GM18505 (cell line): ENCODE data around the gene SLC22A6.

Source experiments
- ATAC-seq: cut with Tn5 transposase; IDR thresholded peaks from one replicate; pipeline ENCODE4 v1.9.1; 2021; ENCODE audit not compliant: unreplicated experiment
- POLR2A ChIP-seq: IDR thresholded peaks from 4 replicates; pipeline ENCODE4 v1.6.1; 2011; ENCODE audit warnings: borderline replicate concordance; ENCODE audit not compliant: insufficient read depth, insufficient read length; ENCODE audit errors: extremely low read depth

The SLC22A6 gene, protein sequence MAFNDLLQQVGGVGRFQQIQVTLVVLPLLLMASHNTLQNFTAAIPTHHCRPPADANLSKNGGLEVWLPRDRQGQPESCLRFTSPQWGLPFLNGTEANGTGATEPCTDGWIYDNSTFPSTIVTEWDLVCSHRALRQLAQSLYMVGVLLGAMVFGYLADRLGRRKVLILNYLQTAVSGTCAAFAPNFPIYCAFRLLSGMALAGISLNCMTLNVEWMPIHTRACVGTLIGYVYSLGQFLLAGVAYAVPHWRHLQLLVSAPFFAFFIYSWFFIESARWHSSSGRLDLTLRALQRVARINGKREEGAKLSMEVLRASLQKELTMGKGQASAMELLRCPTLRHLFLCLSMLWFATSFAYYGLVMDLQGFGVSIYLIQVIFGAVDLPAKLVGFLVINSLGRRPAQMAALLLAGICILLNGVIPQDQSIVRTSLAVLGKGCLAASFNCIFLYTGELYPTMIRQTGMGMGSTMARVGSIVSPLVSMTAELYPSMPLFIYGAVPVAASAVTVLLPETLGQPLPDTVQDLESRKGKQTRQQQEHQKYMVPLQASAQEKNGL

DNA sequence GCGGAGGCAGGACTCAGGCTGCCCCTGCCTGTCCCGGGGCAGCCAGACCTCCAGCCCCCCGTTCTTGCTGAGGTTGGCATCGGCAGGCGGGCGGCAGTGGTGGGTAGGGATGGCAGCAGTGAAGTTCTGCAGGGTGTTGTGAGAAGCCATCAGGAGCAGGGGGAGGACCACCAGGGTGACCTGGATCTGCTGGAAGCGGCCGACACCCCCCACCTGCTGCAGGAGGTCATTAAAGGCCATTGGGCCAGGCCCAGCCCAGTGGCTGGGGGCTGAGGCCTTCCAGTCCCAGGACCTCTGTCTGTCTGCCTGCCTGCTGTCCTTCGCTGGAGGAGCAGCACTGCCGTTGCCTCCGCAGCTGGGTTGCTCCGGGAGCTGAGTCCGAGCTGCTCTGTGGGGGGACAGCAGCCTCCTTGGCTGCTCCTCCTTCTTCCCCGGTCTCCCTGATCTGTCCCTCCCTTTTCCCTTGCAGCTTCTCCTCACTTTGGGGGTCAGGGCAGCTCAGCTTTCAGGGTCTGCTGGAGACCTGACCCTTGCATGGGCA, at the start of gene SLC22A6:
Gene SLC22A6, minus strand, starts transcription at position 517 of the 541 bp plus-strand sequence. Its CDS starts 277 bp downstream, at position 240.
- no peak for TF ChIP-seq POLR2A
- no peak for ATAC-seq

DNA sequence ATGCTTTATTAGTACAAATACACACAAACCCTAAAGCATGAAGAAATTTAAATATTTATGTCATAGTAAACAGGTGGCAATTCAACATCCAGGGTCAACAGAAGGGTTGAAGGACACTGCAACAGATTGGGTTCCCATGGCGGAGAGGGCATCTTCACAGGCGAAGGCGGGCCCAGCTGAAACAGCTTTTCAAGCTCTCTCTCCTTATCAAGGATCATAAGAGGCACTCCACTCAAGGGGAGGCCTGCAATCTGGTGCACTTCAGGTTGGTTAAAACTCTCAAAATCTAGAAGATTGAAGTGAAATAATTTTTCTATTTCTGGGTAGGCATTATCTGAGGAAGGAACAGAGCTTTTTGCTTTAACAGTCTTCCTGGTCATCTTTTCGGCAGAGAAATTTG, 47.7 kb upstream of the SLC22A6 start:
- ATAC-seq: no peak
- TF ChIP-seq POLR2A: no peak

DNA sequence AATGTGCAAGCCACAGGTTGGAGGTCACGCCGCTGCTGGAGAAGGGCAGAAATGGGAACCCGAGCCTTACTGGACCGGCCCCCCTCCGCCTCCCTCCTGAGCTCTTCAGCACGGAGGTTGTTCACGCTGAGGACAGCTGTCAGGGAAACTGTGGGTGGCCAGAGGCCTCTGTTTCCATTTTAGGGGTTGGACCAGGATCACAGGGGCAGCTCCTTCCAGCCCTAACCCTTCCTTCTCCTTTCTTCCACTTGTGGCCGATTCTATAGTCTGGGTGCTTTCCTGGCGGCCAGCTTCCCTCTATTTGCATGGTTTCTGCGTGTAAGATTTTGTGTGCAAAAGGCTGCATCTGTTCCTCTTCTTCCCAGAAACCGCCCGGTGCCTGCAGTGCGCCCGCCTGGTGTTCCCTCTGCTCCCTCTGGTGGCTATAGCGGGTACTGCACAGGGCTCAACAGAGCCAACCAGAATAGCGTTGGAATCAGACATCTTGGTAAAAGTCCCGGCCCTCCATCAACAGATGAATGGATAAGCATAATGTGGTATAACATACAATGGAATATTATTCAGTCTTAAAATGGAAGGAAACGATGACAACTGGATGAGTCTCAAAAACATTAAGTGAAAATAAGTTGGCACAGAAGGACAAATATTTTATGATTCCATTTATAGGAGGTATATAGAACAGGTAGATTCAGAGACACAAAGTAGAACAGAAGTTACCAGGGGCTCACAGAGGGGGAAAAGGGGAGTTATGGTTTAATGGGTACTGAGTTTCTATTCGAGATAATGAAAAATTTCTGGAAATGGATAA, 39.3 kb upstream of the SLC22A6 start:
- TF ChIP-seq POLR2A: no peak
- ATAC-seq: no peak

DNA sequence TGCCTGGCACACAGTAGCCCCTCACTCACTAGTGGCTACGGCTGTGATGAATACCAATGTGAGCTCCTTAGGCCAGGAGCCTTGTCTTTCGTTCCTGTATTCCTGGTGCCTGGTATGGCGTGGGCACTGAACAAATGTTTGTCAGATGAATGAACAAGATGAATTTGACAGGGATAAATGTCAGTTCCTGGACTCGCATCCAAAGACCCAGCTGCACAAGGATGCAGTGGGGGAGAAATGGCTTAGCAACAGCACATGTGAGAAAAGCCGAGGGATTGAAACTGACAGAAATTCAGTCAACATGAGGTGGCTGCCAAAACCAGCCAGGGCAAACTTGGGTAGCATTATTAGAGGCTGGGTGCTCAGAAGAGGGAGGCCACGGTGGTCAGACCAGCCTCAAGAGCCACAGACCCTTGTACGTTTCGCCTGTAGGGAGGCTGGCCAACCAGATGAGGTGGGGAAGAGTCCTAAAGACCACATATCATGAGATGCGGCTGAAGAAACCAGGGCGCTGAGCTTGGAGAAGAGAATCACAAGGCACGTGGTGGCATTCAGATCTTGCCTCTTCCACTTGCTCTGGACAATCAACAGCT, 38.6 kb upstream of the SLC22A6 start:
- no peak for TF ChIP-seq POLR2A

DNA sequence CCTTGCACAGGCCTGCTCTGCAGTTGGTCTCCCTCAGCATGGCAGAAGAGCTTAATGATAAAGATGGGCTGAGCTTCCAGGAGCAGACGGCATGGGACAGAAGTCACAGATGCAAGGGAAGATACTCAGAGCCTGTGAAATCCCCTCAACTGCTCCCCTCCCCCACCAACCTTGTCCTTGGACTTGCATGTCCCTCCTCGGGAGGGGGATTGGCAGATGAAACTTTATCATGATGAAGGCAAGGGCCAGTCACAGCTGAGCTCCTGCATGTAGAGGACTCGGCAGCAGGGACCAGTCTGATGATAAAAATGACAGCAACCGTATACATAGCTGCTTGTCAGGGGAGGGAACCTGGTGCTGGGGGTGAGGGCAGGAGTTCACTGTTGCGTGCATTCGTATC, 37.7 kb upstream of the SLC22A6 start:
- no peak for ATAC-seq
- no peak for TF ChIP-seq POLR2A

More for the DNA sequence above, 38.6 kb upstream of the SLC22A6 start:
- no peak for ATAC-seq

DNA sequence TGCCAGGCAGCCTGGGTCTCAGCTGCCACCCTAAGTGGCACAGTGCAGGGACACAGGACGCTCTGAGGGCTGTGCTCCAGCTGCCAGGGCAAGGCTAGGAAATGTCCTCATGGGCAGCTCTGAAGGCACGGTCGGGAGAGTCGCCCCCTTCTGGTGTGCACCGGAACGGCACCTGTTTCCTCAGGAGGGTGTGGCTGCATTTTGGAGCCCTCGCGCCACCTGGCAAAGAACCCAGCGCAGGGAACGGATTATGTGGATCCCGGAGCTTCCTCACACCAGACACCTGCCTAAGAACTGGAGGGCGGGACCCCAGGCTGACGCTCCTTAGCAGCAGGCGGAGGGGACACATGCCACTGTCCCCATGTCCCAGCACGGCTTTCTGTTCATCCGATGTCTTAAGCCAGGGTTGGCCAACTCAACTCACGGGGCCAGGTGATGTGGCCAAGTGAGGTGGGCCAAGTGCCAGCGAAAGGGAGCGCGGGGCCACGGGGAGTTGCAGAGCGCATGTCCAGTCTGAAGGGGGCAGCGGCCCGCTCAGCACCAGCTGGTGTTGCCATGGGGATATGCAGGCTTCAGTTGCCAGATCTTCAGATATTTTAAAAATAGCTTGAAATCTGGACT, 36.0 kb upstream of the SLC22A6 start:
- TF ChIP-seq POLR2A: no peak
- ATAC-seq: no peak

DNA sequence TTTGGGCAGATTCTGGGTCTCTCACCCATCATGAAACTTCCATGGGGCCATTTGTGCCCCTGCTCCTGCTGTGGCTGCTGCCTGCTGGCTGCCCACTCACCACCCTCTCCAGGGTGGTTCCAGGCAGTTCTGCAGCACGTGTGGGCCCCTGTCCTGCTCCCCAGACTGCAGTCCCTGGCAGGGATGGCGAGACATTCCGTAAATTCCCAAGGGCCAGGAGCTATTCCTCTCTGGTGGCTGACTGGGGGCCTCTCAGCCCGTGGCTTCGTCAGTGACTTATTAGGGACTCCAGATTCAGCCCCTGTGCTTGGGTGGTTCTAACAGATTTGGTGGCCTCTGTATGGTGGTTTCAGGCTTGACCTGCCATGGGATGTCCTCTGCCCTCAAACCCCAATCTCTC, 34.7 kb upstream of the SLC22A6 start:
- no peak for ATAC-seq
- no peak for TF ChIP-seq POLR2A

DNA sequence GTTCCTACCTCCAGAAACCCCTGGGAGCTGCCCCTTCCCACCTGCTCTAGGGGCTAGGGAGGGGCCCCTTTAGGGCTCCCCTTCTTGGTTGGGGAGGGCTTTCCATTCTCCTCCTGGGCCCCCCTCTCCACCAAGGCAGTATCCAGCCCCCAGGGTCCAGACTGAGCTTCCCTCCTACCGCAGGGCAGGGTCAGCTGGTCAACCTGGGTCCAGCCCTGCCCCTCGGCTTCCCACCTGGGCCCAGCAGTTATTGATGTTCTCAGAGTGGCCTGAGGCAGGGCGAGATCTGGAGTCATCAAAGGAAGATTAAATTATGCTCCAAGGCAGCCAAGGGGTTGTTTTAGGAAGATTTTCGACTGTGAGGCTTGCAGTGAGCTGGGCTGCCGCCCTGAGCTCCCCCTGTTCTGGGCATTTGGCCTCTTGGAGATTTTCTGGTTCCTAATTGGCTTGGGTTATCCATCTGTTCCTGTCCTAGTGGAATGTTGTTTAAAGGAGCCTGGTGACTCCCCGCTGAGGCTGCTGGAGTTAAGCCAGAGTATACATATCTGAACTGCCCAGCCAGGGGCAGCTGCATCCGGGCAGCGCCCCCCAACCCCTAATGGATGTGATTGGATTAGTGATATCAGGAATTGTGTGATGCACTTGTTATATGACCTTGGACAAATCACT, 32.7 kb upstream of the SLC22A6 start:
- no peak for TF ChIP-seq POLR2A
- no peak for ATAC-seq

DNA sequence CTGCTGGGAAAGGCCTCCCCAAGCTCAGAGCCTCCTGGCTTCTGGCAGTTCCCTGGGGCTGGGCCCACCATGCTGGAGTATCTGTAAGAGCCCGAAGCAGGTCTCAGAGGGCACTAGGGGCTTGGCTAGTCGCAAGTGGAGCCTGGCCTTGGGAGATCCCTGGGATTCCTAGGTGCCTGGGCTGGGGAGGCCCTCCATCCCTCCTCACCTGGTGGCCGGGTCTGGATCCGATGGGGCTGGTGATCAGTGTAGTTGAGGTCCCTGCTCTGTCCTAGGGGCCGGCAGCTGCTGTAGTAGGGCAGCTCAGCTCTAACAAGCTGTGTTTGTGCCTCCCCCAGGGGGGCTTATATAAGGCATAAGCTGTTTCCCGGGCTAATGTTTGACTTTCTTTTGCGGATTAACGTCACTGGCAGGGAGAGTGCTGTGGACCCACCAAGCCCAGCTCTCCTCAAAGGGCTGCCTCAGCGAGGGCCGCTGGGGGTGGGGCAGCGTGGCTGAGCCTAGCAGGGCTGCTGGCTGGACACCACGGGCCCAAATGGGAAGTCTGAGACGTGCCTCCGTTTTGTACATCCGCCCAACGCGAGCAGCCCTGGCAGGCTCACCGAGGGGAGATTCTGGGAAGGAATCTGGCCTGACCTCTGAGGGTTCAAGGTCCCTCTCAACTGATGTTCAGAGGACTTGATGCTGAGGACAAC, 30.9 kb upstream of the SLC22A6 start, which contains the start of gene SLC22A8:
Gene SLC22A8, minus strand, starts transcription at position 321 of the 695 bp plus-strand sequence. CDS start 883 bp downstream, outside the sequence.
- TF ChIP-seq POLR2A: no peak
- no peak for ATAC-seq

DNA sequence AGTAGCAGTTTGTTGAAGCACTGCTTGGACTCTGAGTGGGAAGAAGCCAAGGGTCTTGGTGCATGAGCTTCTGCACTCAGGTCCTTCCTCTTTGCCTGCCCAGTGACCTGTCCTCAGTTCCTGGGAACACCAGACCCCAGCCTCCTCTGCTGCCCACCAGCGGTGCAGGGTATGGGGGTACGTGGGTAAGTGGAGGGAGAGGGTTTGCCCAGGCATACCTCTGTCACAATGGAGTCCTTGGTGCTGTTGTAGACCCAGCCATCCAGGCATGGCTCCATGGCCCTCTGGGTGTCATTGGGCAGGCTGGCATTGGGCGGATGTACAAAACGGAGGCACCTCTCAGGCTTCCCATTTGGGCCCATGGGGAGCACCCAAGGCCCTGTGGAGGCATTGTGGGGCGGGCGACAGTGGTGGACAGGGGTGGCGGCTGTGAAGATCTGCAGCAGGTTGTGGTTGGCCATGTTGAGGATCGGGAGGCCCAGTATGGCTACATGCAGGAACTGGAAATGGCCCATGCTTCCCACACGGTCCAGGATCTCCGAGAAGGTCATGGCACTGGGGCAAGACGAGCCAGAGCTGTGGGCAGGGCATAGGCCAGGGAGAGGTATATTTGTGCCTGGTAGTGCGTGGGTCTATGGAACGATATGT, 29.8 kb upstream of the SLC22A6 start:
- ATAC-seq: no peak
- TF ChIP-seq POLR2A: no peak

DNA sequence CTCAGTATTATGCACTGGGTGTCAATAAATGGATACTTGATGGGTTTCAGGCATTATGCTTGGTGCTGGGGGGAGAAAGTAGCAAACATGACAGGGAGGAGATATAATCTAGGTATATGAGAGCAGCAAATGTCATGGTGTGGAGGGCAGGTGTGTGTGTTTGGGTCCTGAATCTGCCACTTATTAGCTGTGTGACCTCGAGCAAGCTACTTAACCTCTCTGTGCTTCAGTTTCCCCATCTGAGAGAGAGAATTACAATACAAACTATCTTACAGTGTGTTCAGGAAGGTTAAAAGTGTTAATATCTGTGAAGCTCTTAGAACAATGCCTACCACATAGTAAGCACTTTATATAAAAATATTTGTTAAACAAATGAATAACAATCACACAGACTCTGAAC, 28.1 kb upstream of the SLC22A6 start:
- no peak for TF ChIP-seq POLR2A

More for the DNA sequence above, 28.1 kb upstream of the SLC22A6 start:
- ATAC-seq: no peak
